ENCODE data around the gene SORL1.

GRCh38 chr11:121437018-121437685, 15.0 kb upstream of the SORL1 start:
- TF ChIP-seq POLR2A (IDR thresholded peaks at IDR 0.05) (no peak), CTCF (IDR thresholded peaks at IDR 0.05) (no peak), EP300 (IDR thresholded peaks at IDR 0.05) (no peak)
